Progenitor cell of endocrine pancreas (in vitro differentiated cells): ENCODE data around the gene FAM8A1. TPM values are rescaled to one million over a fixed set of nuclear protein-coding genes. Genes with fewer than 3 reads are reported as not detected.
"Not testable (repeated sequence)": the region's sequence is repeated elsewhere in the genome, so short reads cannot be mapped to it uniquely, and the experiment has no call there.

Experiments
- DNase-seq: peaks from one replicate; pipeline ENCODE4 v3.0.0; 2021; ENCODE audit warnings: low spot score; ENCODE audit not compliant: unreplicated experiment
- H3K27ac Mint-ChIP-seq: 2 replicates; pipeline ENCODE4 v1.8.0; 2021; ENCODE audit warnings: mild to moderate bottlenecking, moderate library complexity, mixed read lengths
- H3K27me3 Mint-ChIP-seq: 2 replicates; pipeline ENCODE4 v1.8.0; 2021; ENCODE audit warnings: mixed read lengths
- H3K36me3 Mint-ChIP-seq: 2 replicates; pipeline ENCODE4 v1.8.0; 2022; ENCODE audit warnings: mixed read lengths; ENCODE audit not compliant: insufficient read depth
- H3K4me1 Mint-ChIP-seq: 2 replicates; pipeline ENCODE4 v1.8.0; 2021; ENCODE audit warnings: low read depth, mixed read lengths
- H3K4me3 Mint-ChIP-seq: 2 replicates; pipeline ENCODE4 v1.8.0; 2021; ENCODE audit warnings: low read depth, mild to moderate bottlenecking, moderate library complexity, mixed read lengths
- H3K9me3 Mint-ChIP-seq: 2 replicates; pipeline ENCODE4 v1.8.0; 2021; ENCODE audit warnings: low read depth, mixed read lengths
- total RNA-seq: library from RNA; stranded (reverse); gene quantifications from 2 replicates; pipeline ENCODE4 v1.2.1, GENCODE V29; 2021
- TF ChIP-seq, protein P1 (sequence below): fragments of 200-600 bp; sonication (generic); IDR thresholded peaks from one replicate; pipeline ENCODE4 v1.5.0; 2021; ENCODE audit warnings: antibody characterized with exemption, mild to moderate bottlenecking; ENCODE audit not compliant: unreplicated experiment

The FAM8A1 gene
- total RNA-seq, 1 donor from 2014 or later, result 19.4 TPM

DNA sequence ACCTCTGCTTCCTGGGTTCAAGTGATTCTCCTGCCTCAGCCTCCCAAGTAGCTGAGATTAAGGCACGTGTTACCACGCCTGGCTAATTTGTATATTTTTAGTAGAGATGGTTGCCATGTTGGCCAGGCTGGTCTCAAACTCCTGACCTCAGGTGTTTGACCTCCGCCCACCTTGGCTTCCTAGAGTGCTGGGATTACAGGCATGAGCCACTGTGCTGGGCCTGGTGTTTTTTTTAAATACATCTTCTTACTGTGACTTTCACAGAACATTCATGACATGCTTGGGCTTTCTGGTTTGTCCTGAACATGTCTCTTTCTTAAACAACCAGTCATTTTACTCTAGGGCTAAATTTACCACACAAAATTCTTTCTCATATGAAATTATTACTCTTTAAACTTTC lies 34.7 kb upstream of the FAM8A1 start:
- Mint-ChIP-seq H3K9me3 (peaks cover 26% of the 10 kb centered on the region), H3K36me3 (peaks cover 2% of the 10 kb centered on the region), H3K27me3 (no peaks in the 10 kb centered on the region), H3K4me1 (peaks cover 4% of the 10 kb centered on the region), H3K27ac (no peak overlapping the region), H3K4me3 (no peak overlapping the region)
- no peak for DNase-seq
- TF ChIP-seq, protein P1, sequence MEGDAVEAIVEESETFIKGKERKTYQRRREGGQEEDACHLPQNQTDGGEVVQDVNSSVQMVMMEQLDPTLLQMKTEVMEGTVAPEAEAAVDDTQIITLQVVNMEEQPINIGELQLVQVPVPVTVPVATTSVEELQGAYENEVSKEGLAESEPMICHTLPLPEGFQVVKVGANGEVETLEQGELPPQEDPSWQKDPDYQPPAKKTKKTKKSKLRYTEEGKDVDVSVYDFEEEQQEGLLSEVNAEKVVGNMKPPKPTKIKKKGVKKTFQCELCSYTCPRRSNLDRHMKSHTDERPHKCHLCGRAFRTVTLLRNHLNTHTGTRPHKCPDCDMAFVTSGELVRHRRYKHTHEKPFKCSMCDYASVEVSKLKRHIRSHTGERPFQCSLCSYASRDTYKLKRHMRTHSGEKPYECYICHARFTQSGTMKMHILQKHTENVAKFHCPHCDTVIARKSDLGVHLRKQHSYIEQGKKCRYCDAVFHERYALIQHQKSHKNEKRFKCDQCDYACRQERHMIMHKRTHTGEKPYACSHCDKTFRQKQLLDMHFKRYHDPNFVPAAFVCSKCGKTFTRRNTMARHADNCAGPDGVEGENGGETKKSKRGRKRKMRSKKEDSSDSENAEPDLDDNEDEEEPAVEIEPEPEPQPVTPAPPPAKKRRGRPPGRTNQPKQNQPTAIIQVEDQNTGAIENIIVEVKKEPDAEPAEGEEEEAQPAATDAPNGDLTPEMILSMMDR, result no peak

DNA sequence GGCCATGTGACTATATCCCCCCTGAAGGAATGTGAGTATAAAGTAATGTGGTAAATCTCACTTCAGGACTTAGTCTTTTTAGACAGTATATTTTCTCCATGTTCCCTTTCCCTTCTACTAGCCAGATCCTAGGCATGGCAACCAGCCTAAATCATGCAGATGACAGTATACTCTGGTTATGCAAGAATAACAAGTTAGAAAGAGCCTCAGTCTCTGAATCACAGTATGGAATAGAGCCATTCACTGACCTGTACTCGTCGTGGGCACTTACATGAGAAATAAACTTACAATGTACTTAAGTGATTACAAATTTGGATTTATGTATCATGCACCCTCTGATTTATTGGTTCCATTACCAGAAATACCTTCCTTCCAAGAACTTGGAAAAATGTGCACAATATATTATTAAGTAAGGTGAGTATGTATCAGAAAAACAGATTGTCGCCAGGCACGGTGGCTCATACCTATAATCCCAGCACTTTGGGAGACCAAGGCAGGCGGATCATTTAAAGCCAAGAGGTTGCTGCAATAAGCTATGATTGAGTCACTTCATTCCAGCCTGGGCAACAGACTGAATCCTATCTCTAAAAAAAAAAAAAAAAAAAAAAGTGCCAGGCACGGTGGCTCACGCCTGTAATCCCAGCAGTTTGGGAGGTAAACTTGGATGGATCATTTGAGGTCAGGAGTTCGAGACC lies 25.1 kb upstream of the FAM8A1 start:
- TF ChIP-seq, protein P1, result no peak
- H3K4me1 Mint-ChIP-seq, result peaks cover 3% of the 10 kb centered on the region
- DNase-seq, result no peak
- H3K4me3 Mint-ChIP-seq, result no peak overlapping the region
- H3K27ac Mint-ChIP-seq, result no peak overlapping the region
- H3K9me3 Mint-ChIP-seq, result peaks cover 10% of the 10 kb centered on the region
- no peaks in the 10 kb centered on the region for H3K27me3 Mint-ChIP-seq
- no peaks in the 10 kb centered on the region for H3K36me3 Mint-ChIP-seq

DNA sequence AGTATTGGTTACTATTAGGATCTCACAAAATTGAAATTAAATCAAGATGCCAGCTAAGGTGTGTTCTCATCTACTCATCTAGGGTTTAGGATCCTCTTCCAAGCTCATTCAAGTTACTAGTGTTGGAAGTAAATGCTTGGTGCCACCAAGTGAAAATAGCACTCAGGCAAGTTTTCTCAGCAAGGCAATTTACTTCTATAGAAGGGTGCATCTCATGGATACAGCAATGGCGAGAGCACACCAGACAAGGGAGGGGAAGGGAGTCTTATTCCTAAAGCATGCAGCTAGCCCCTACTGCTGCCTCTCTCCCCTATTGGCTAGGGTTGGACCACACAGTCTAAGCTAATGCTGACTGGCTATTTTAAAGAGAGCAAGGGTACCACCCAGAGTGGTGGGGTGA lies 23.0 kb upstream of the FAM8A1 start:
- TF ChIP-seq, protein P1, result no peak
- Mint-ChIP-seq H3K4me3 (no peak overlapping the region), H3K27me3 (no peaks in the 10 kb centered on the region), H3K9me3 (peaks cover 10% of the 10 kb centered on the region), H3K36me3 (no peaks in the 10 kb centered on the region), H3K27ac (no peak overlapping the region), H3K4me1 (no peaks in the 10 kb centered on the region)
- DNase-seq, result no peak

DNA sequence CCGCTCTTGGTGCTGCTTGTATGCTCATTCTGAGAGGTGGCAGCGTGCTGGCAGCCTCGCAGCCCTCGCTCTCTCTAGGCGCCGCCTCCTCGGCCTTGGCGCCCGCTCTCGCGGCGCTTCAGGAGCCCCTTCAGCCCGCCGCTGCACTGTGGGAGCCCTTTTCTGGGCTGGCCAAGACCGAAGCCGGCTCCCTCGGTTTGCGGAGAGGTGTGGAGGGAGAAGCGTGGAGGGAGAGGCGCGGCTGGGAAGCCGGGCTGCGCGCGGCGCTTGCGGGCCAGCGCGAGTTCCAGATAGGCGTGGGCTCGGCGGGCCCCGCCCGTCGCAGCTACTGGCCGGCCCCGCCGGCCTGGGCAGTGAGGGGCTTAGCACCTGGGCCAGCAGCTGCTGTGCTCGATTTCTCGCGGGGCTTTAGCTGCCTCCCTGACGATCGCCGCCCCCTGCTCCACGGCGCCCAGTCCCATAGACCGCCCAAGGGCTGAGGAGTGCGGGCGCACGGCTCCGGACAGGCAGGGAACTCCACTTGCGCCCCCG lies 19.5 kb upstream of the FAM8A1 start:
- Mint-ChIP-seq H3K4me1 (no peaks in the 10 kb centered on the region), H3K36me3 (no peaks in the 10 kb centered on the region), H3K27ac (no peak overlapping the region), H3K4me3 (peak overlapping the region; percentile 60), H3K27me3 (no peaks in the 10 kb centered on the region), H3K9me3 (peaks cover 10% of the 10 kb centered on the region)
- TF ChIP-seq, protein P1, result no peak
- DNase-seq, result peak; percentile 30

DNA sequence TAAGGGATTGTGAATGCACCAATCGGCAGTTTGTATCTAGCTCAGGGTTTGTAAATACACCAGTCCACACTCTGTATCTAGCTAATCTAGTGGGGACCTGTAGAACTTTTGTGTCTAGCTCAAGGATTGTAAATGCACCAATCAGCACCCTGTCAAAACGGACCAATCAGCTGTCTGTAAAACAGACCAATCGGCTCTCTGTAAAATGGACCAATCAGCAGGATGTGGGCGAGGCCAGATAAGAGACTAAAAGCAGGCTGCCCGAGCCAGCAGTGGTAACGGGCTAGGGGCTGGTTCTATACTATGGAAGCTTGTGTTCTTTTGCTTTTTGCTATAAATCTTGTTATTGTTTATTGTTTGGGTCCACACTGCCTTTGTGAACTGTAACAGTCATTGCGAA lies 18.8 kb upstream of the FAM8A1 start:
- H3K4me1 Mint-ChIP-seq, H3K27ac Mint-ChIP-seq, DNase-seq, H3K27me3 Mint-ChIP-seq, H3K36me3 Mint-ChIP-seq: not testable (repeated sequence)
- Mint-ChIP-seq H3K9me3 (peaks cover 10% of the 10 kb centered on the region), H3K4me3 (peak overlapping the region; percentile 60)

DNA sequence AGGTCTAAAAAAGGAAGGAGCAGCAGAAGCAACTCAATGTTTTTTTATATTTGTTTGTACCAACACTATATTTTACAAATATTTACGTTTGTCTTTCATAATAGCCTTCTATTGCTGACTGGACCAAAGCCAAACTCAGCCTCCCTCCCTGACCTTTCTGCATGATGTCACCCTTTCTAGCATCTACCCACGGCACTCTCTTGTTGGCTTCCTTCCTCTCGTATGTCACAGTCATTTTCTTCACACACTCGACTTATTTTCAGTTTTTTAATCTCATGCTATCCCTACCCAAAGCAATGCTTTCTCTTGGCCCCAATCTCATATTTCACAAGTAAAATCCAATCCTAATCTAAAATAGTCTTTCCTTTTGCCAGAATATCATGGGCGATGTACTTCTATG lies 16.3 kb upstream of the FAM8A1 start:
- TF ChIP-seq, protein P1, result no peak
- no peak overlapping the region for H3K4me3 Mint-ChIP-seq
- H3K36me3 Mint-ChIP-seq, result no peaks in the 10 kb centered on the region
- no peaks in the 10 kb centered on the region for H3K4me1 Mint-ChIP-seq
- DNase-seq, result no peak
- H3K27me3 Mint-ChIP-seq, result no peaks in the 10 kb centered on the region
- no peaks in the 10 kb centered on the region for H3K9me3 Mint-ChIP-seq
- no peak overlapping the region for H3K27ac Mint-ChIP-seq
